HCT116 (cell line): Measurements from ENCODE around the gene ZNF548.

ENCODE experiments used
- EZH2 ChIP-seq: fragments of 200-600 bp; sonication (generic); IDR thresholded peaks from 2 replicates; pipeline ENCODE4 v1.6.1; 2017; ENCODE audit warnings: antibody characterized with exemption, mixed run types
- POLR2A ChIP-seq: IDR thresholded peaks from 2 replicates; pipeline ENCODE4 v1.7.0; 2011; ENCODE audit warnings: borderline replicate concordance; ENCODE audit not compliant: insufficient read depth, insufficient read length; ENCODE audit errors: extremely low read depth
- TF ChIP-seq, protein P1 (sequence below), 3 experiments: fragments of 200-600 bp in 1 of 3; sonication (generic) in 1 of 3; IDR thresholded peaks in 2 of 3; conservative IDR thresholded peaks in 1 of 3; 2 replicates each; pipeline ENCODE4 v1.5.1; 2012 to 2017; ENCODE audit warnings: low read depth in 2 of 3, low read length in 2 of 3, antibody characterized with exemption in 1 of 3, borderline replicate concordance in 1 of 3, control low read depth in 1 of 3, mild to moderate bottlenecking in 1 of 3, mixed read lengths in 1 of 3, mixed run types in 1 of 3, moderate library complexity in 1 of 3; ENCODE audit not compliant: insufficient read depth in 1 of 3

DNA sequence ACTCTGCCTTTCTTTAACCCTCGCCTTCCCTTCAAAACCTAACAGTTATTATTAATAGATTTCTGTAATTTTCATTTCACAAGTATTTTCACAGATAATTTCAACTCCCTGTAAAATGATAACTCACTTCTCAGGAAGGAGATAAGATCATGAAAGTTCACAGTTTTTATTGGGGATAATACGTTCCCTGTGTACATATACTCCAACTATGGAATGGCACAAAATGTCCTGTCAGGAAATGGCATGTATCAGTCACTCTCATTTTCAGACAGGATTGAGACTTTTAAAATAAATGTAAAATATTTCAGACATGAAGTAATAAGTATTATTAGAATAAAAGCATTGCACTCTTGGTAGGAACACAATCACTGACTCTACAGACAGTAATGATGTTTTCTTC is 27.2 kb upstream of the ZNF548 start:
- TF ChIP-seq, protein P1, sequence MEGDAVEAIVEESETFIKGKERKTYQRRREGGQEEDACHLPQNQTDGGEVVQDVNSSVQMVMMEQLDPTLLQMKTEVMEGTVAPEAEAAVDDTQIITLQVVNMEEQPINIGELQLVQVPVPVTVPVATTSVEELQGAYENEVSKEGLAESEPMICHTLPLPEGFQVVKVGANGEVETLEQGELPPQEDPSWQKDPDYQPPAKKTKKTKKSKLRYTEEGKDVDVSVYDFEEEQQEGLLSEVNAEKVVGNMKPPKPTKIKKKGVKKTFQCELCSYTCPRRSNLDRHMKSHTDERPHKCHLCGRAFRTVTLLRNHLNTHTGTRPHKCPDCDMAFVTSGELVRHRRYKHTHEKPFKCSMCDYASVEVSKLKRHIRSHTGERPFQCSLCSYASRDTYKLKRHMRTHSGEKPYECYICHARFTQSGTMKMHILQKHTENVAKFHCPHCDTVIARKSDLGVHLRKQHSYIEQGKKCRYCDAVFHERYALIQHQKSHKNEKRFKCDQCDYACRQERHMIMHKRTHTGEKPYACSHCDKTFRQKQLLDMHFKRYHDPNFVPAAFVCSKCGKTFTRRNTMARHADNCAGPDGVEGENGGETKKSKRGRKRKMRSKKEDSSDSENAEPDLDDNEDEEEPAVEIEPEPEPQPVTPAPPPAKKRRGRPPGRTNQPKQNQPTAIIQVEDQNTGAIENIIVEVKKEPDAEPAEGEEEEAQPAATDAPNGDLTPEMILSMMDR (IDR thresholded peaks at IDR 0.05 in 2 of 3, conservative IDR thresholded peaks at IDR 0.05 in 1 of 3; ENCODE audit: borderline replicate concordance in 1 of 3, insufficient read depth in 1 of 3, low read depth in 2 of 3, low read length in 2 of 3) = no peak
- TF ChIP-seq EZH2 = no peak
- no peak for TF ChIP-seq POLR2A
